HFFc6 (cell line): ENCODE results near the gene NDUFV1. TPM values are rescaled to one million over a fixed set of nuclear protein-coding genes. Genes with fewer than 3 reads are reported as not detected.

Experiments
- DNase-seq: peaks from one replicate; pipeline ENCODE4 v3.0.0-alpha.2; 2018
- H3K27ac Mint-ChIP-seq: 2 replicates; pipeline ENCODE4 v1.8.0; 2020; ENCODE audit warnings: mild to moderate bottlenecking, mixed read lengths
- H3K27me3 Mint-ChIP-seq: 2 replicates; pipeline ENCODE4 v1.8.0; 2021; ENCODE audit warnings: mild to moderate bottlenecking, moderate library complexity, mixed read lengths; ENCODE audit not compliant: insufficient read depth
- H3K36me3 Mint-ChIP-seq: 2 replicates; pipeline ENCODE4 v1.8.0; 2021; ENCODE audit warnings: low read depth, mixed read lengths
- H3K4me1 Mint-ChIP-seq: 2 replicates; pipeline ENCODE4 v1.8.0; 2020; ENCODE audit warnings: low read depth, mixed read lengths
- H3K4me3 Mint-ChIP-seq: 2 replicates; pipeline ENCODE4 v1.8.0; 2020; ENCODE audit warnings: mild to moderate bottlenecking, moderate library complexity, mixed read lengths
- H3K9me3 Mint-ChIP-seq: 2 replicates; pipeline ENCODE4 v1.8.0; 2020; ENCODE audit warnings: mild to moderate bottlenecking, mixed read lengths
- total RNA-seq, 6 experiments: library from RNA; stranded (reverse); fragmentation: NEBNext Ultra II Directional; extraction: Animal tissue kit (Norgen Biotek cat#: 25700); gene quantifications; 2 replicates in 1 of 6; 3 replicates in 5 of 6; pipeline ENCODE4 v1.2.3, GENCODE V29; 2021
- TF ChIP-seq, protein P1 (sequence below): fragments of 200-600 bp; sonication (generic); IDR thresholded peaks from 2 replicates; pipeline ENCODE4 v1.5.0; 2021; ENCODE audit warnings: antibody characterized with exemption, mild to moderate bottlenecking

The NDUFV1 gene
- total RNA-seq, 6 experiments from 2014 or later, result 130 to 150 (median 135) TPM

DNA sequence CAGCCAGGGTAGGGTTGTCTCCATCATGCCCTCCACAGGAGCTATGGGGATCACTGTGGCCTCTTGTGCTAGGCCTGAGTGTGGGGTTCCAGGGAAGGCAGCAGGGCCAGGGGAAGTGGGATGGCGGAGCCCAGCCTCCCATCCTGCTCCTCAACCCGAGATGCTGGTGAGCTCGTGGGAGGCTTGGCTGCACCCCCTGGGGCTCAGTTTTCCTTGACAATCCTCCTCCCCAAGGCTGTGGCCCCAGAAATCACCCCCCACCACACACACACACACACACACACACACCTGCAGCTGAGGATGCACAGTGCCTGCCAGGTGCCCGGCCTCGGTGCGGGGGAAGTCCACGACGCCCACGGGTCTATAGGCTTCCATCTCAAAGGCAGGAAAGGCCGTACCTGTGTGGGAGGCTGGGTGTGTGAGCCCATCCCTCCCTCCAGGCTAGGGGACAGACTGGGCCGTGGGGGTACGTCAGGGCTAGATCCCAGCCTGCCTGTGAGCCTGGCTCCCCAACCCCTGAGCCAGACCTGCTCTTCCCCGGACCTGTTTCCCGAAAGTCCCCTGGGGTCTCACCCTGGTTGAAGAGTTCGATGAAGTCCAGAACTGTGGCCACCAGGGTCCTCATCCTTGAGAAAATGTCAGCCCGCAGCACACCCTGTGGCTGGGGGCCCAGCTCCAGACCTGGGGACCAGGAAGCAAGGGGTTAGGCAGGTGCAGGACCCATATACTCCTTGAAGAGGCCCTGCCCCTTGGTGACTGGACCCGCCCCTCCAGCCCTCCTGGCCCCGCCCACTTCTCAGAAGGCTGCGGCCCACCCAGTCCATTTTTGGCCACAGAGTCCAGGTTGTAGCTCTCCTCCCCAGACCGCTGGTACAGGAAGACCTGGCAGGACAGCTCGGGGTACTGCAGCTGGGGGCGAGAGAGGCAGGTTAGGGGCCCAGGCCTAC, 38.0 kb downstream of the NDUFV1 start:
- TF ChIP-seq, protein P1, sequence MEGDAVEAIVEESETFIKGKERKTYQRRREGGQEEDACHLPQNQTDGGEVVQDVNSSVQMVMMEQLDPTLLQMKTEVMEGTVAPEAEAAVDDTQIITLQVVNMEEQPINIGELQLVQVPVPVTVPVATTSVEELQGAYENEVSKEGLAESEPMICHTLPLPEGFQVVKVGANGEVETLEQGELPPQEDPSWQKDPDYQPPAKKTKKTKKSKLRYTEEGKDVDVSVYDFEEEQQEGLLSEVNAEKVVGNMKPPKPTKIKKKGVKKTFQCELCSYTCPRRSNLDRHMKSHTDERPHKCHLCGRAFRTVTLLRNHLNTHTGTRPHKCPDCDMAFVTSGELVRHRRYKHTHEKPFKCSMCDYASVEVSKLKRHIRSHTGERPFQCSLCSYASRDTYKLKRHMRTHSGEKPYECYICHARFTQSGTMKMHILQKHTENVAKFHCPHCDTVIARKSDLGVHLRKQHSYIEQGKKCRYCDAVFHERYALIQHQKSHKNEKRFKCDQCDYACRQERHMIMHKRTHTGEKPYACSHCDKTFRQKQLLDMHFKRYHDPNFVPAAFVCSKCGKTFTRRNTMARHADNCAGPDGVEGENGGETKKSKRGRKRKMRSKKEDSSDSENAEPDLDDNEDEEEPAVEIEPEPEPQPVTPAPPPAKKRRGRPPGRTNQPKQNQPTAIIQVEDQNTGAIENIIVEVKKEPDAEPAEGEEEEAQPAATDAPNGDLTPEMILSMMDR, result no peak
- DNase-seq, result no peak
- peaks cover 22% of the 10 kb centered on the region for H3K27me3 Mint-ChIP-seq
- no peak overlapping the region for H3K27ac Mint-ChIP-seq
- H3K4me1 Mint-ChIP-seq, result no peaks in the 10 kb centered on the region
- no peaks in the 10 kb centered on the region for H3K9me3 Mint-ChIP-seq
- no peak overlapping the region for H3K4me3 Mint-ChIP-seq
- H3K36me3 Mint-ChIP-seq, result no peaks in the 10 kb centered on the region

GRCh38 chr11:67645521-67646461, 39.1 kb downstream of the NDUFV1 start:
- no peak overlapping the region for H3K4me3 Mint-ChIP-seq
- TF ChIP-seq, protein P1, result no peak
- DNase-seq, result no peak
- H3K9me3 Mint-ChIP-seq, result no peaks in the 10 kb centered on the region
- H3K4me1 Mint-ChIP-seq, result no peaks in the 10 kb centered on the region
- no peaks in the 10 kb centered on the region for H3K36me3 Mint-ChIP-seq
- H3K27me3 Mint-ChIP-seq, result peaks cover 21% of the 10 kb centered on the region
- H3K27ac Mint-ChIP-seq, result no peak overlapping the region

DNA sequence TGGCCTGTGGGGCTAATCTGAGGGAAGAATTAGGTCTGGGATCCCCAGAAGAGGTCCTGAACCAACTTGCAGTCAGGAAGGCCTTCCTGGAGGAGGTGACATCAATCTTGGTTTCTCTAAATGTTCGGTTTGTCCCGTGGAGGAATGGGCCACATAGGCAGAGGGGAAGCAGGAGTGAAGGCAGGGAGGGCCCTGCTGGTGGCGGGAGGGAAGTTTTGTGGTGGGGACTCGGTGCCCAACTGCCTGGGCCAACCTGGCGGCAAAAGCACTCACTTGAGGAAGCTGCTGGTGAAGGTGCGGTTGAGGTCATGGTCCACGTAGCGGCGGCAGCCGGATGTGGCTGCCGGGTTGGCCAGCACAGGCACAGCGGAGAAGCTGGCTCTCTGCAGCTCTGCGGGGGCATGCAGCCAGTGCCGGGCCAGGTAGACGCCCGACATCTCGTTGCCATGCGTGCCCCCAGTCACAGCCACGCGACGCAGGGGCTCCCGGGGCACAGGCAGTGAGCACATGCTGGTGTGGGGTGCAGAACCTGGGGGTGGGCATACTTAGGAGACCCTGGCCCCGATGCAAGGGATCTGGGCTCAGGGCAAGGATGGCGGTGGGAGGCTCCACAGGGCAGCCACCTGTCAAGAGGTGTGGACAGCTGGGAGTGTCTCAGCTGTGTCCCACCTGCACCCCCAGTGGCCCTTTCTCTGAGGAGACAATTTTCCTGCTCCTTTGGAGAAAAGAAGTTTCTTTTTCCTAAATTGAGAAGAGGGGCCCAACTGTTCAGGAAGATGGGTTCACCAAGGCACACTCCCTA, 40.0 kb downstream of the NDUFV1 start:
- H3K27me3 Mint-ChIP-seq, result peaks cover 20% of the 10 kb centered on the region
- DNase-seq, result no peak
- no peak overlapping the region for H3K27ac Mint-ChIP-seq
- no peaks in the 10 kb centered on the region for H3K9me3 Mint-ChIP-seq
- H3K4me3 Mint-ChIP-seq, result no peak overlapping the region
- TF ChIP-seq, protein P1, result no peak
- H3K4me1 Mint-ChIP-seq, result no peaks in the 10 kb centered on the region
- no peaks in the 10 kb centered on the region for H3K36me3 Mint-ChIP-seq

DNA sequence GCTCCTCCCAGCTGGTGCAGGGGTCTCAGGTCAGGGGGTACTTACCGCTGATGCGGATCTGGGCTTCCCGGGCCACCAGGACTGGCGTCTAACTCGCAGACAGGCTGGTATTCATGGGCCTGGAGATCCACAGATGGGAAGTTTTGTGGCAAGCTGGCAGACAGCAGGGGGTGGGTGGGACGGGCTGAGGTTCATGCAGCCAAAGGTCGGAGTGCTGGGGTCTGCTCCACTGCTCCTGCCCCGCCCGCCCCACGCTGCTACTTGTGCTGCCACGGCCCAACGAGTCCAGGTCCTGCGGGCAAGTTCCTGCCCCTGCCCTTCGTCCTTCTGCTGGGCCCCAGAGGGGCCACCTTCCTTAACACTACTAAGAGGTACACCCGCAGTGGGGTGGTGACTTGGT, 40.7 kb downstream of the NDUFV1 start:
- no peak overlapping the region for H3K27ac Mint-ChIP-seq
- no peaks in the 10 kb centered on the region for H3K36me3 Mint-ChIP-seq
- H3K27me3 Mint-ChIP-seq, result peaks cover 13% of the 10 kb centered on the region; the same call in 1 of the 2 replicates
- no peaks in the 10 kb centered on the region; the same call in 1 of the 2 replicates for H3K4me1 Mint-ChIP-seq
- TF ChIP-seq, protein P1, result no peak
- no peak overlapping the region for H3K4me3 Mint-ChIP-seq
- no peaks in the 10 kb centered on the region for H3K9me3 Mint-ChIP-seq
- no peak for DNase-seq
